ENCODE results near the gene RNF151.
"Not testable (repeated sequence)": the region's sequence is repeated elsewhere in the genome, so short reads cannot be mapped to it uniquely, and the experiment has no call there.

RNF151 gene

DNA sequence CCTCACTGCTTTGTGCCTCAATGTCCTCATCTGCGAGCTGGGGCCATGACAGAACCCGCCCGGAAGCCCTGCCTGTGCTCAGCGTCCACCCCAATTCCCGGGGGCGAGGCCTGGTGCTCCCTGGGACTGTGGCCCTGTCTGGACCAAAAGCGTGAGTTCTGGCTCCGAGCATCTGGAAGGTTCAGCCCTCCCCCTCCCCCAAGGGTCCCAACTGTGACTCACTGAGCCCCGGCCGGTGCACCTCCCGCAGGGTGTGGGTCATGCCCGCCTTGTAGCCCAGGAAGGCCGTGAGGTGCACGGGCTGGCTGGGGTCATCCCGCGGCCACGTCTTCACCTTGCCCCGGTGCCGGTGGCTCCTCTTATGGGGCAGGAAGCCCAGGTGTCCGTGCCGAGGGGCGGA, 12.9 kb upstream of the RNF151 start:
- Histone ChIP-seq H3K9ac (ENCODE audit: low read length) (no peak overlapping the region), H2AFZ (ENCODE audit: low read depth, low read length, severe bottlenecking) (no peak overlapping the region), H3K9me3 (ENCODE audit: insufficient read depth, low read length) (no peaks in the 10 kb centered on the region), H3K4me3 (ENCODE audit: insufficient read depth, low read length, poor library complexity, severe bottlenecking) (no peak overlapping the region), H3K27me3 (ENCODE audit: low read length) (no peaks in the 10 kb centered on the region), H4K20me1 (ENCODE audit: low read depth, low read length) (no peaks in the 10 kb centered on the region), H3F3A (ENCODE audit: insufficient read depth) (no peaks in the 10 kb centered on the region), H3K36me3 (ENCODE audit: low read length) (no peaks in the 10 kb centered on the region), H3K79me2 (ENCODE audit: insufficient read depth, low read length) (no peaks in the 10 kb centered on the region), H3K4me2 (ENCODE audit: low read depth, low read length, poor library complexity, severe bottlenecking) (no peak overlapping the region), H3K27ac (ENCODE audit: low read depth, low read length) (no peak overlapping the region), H3K9me2 (replicated peaks; ENCODE audit: insufficient read depth, low read length) (no peaks in the 10 kb centered on the region)
- no peak for TF ChIP-seq EZH2phosphoT487 (conservative IDR thresholded peaks at IDR 0.05; ENCODE audit: low read length)
- TF ChIP-seq CTCF (IDR thresholded peaks at IDR 0.05; ENCODE audit: insufficient read depth, low read length, poor library complexity, severe bottlenecking): no peak

GRCh38 chr16:1957434-1958142, 9.1 kb upstream of the RNF151 start:
- H3K4me2 ChIP-seq (ENCODE audit: low read depth, low read length, poor library complexity, severe bottlenecking); H3K27ac ChIP-seq (ENCODE audit: low read depth, low read length); H3K27me3 ChIP-seq (ENCODE audit: low read length); H3K36me3 ChIP-seq (ENCODE audit: low read length); H2AFZ ChIP-seq (ENCODE audit: low read depth, low read length, severe bottlenecking); H3K9ac ChIP-seq (ENCODE audit: low read length); H3K79me2 ChIP-seq (ENCODE audit: insufficient read depth, low read length); H3K9me3 ChIP-seq (ENCODE audit: insufficient read depth, low read length); H4K20me1 ChIP-seq (ENCODE audit: low read depth, low read length); H3K9me2 ChIP-seq (replicated peaks; ENCODE audit: insufficient read depth, low read length); H3K4me3 ChIP-seq (ENCODE audit: insufficient read depth, low read length, poor library complexity, severe bottlenecking): not testable (repeated sequence)
- H3F3A ChIP-seq (ENCODE audit: insufficient read depth): peaks cover 24% of the 10 kb centered on the region

- H3F3A ChIP-seq (ENCODE audit: insufficient read depth): peaks cover 29% of the 10 kb centered on the region
- not testable (repeated sequence) for H3K27ac ChIP-seq (ENCODE audit: low read depth, low read length)
These were observed 8.5 kb upstream of the RNF151 start for GRCh38 chr16:1958143-1958491.

GRCh38 chr16:1958715-1959268, 7.9 kb upstream of the RNF151 start:
- H3K79me2 ChIP-seq (ENCODE audit: insufficient read depth, low read length): peaks cover 18% of the 10 kb centered on the region
- no peaks in the 10 kb centered on the region for H4K20me1 ChIP-seq (ENCODE audit: low read depth, low read length)
- peak overlapping the region; percentile 85 for H2AFZ ChIP-seq (ENCODE audit: low read depth, low read length, severe bottlenecking)
- H3F3A ChIP-seq (ENCODE audit: insufficient read depth): peaks cover 36% of the 10 kb centered on the region
- H3K9me3 ChIP-seq (ENCODE audit: insufficient read depth, low read length): no peaks in the 10 kb centered on the region
- H3K27ac ChIP-seq (ENCODE audit: low read depth, low read length): no peak overlapping the region
- H3K4me2 ChIP-seq (ENCODE audit: low read depth, low read length, poor library complexity, severe bottlenecking): peak overlapping the region; percentile 46
- no peaks in the 10 kb centered on the region for H3K27me3 ChIP-seq (ENCODE audit: low read length)
- no peak overlapping the region for H3K4me3 ChIP-seq (ENCODE audit: insufficient read depth, low read length, poor library complexity, severe bottlenecking)
- H3K36me3 ChIP-seq (ENCODE audit: low read length): peaks cover 11% of the 10 kb centered on the region
- TF ChIP-seq EZH2phosphoT487 (conservative IDR thresholded peaks at IDR 0.05; ENCODE audit: low read length) (no peak), CTCF (IDR thresholded peaks at IDR 0.05; ENCODE audit: insufficient read depth, low read length, poor library complexity, severe bottlenecking) (no peak)
- peak overlapping the region; percentile 81 for H3K9ac ChIP-seq (ENCODE audit: low read length)
- no peaks in the 10 kb centered on the region for H3K9me2 ChIP-seq (replicated peaks; ENCODE audit: insufficient read depth, low read length)

More at GRCh38 chr16:1958143-1958491, 8.5 kb upstream of the RNF151 start:
- not testable (repeated sequence) for H3K4me3 ChIP-seq (ENCODE audit: insufficient read depth, low read length, poor library complexity, severe bottlenecking); H2AFZ ChIP-seq (ENCODE audit: low read depth, low read length, severe bottlenecking); H4K20me1 ChIP-seq (ENCODE audit: low read depth, low read length); H3K9me3 ChIP-seq (ENCODE audit: insufficient read depth, low read length); H3K9ac ChIP-seq (ENCODE audit: low read length); H3K36me3 ChIP-seq (ENCODE audit: low read length); H3K9me2 ChIP-seq (replicated peaks; ENCODE audit: insufficient read depth, low read length); H3K4me2 ChIP-seq (ENCODE audit: low read depth, low read length, poor library complexity, severe bottlenecking); H3K27me3 ChIP-seq (ENCODE audit: low read length)
- peaks cover 11% of the 10 kb centered on the region for H3K79me2 ChIP-seq (ENCODE audit: insufficient read depth, low read length)

Data from SU-DHL-6 (cell line).